ENCODE data around the gene ZNF501. TPM values are rescaled to one million over a fixed set of nuclear protein-coding genes. Genes with fewer than 3 reads are reported as not detected.

The ZNF501 gene
- total and polyA plus RNA-seq, 2 of the 4 experiments (the other 2 are of a cell fraction): 1.1 to 3.2 TPM

DNA sequence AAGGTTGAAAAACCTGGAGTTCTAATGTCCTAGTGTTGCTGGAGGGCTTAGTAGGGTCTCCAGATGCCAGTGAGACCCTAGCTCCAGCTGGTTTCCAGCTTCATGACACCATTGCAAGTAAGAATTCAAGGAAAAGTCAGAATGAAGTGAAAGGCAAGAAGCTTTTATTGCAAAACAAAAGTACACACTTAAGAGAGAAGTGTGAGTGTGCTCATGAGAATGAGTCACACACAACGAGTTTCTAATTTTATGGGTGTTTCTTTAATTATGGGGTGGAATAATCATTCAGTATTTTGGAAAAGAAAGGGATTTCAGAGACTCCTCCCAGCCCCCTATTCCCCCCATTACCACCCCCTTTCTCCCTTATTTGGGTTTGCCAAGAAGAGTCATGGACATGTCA is 41.5 kb upstream of the ZNF501 start:
- Histone ChIP-seq H3K4me3 (ENCODE audit: insufficient read depth, low read depth, low read length) (no peak overlapping the region), H3K9me1 (ENCODE audit: insufficient read depth, low read length) (no peaks in the 10 kb centered on the region), H3K27me3 (ENCODE audit: control insufficient read depth, insufficient read depth, low read length) (no peaks in the 10 kb centered on the region), H2AK5ac (ENCODE audit: low read depth, low read length) (no peak overlapping the region), H4K8ac (ENCODE audit: low read depth in 2 of 2, low read length in 2 of 2) (no peak overlapping the region), H3K56ac (ENCODE audit: extremely low read depth, insufficient read depth, low read length) (no peak overlapping the region), H2AFZ (replicated peaks; ENCODE audit: low read length, poor library complexity) (no peak overlapping the region), H2BK5ac (ENCODE audit: low read depth, low read length, poor library complexity, severe bottlenecking) (no peak overlapping the region), H4K5ac (ENCODE audit: low read depth, low read length) (no peak overlapping the region), H2BK120ac (ENCODE audit: low read depth, low read length) (no peak overlapping the region), H4K91ac (ENCODE audit: insufficient read depth, low read depth, low read length) (no peak overlapping the region), H3K27ac (ENCODE audit: insufficient read depth, low read length) (no peak overlapping the region), H3K23ac (ENCODE audit: low read depth, low read length) (no peak overlapping the region), H3K9ac (ENCODE audit: low read depth, low read length) (no peak overlapping the region), H3K4me1 (ENCODE audit: control insufficient read depth, insufficient read depth, low read length) (no peaks in the 10 kb centered on the region), H3K36me3 (ENCODE audit: control insufficient read depth, insufficient read depth, low read length) (peaks cover 4% of the 10 kb centered on the region), H3K14ac (replicated peaks; ENCODE audit: low read depth, low read length) (no peak overlapping the region), H3K4me2 (ENCODE audit: low read depth, low read length) (no peak overlapping the region), H3K79me1 (ENCODE audit: low read depth in 1 of 2, low read length in 2 of 2) (peaks cover 0 to 5% of the 10 kb centered on the region in 2 experiments; a peak in 2 of 4 replicates), H3K18ac (ENCODE audit: low read depth, low read length) (no peak overlapping the region), H3K9me3 (ENCODE audit: control insufficient read depth, insufficient read depth, low read length) (peaks cover 10% of the 10 kb centered on the region), H2AK9ac (replicated peaks; ENCODE audit: low read depth, low read length, poor library complexity) (no peak overlapping the region), H3K4ac (ENCODE audit: low read depth, low read length) (no peak overlapping the region), H2BK15ac (ENCODE audit: low read depth, low read length) (no peak overlapping the region), H4K20me1 (ENCODE audit: insufficient read depth, low read length) (no peaks in the 10 kb centered on the region), H2BK20ac (ENCODE audit: low read depth, low read length) (no peak overlapping the region)
- no TSS peak for BruUV-seq (replicated peaks)
- ATAC-seq (ENCODE audit: low read depth) (no peak), DNase-seq (no peak)
- POLR2A ChIA-PET (ENCODE audit: unreplicated experiment): no interaction called here
- no CpG with 5 or more reads among the region's 1 CpG for WGBS, 2 experiments (ENCODE audit: extremely low coverage in 2 of 2, insufficient read length in 1 of 2)
- dilution Hi-C loops (cut with HindIII; ENCODE audit: low sequenced_read_pairs, unreplicated experiment) (no loop called here), in situ Hi-C loops (cut with MboI; ENCODE audit: low sequenced_read_pairs) (no loop called here), intact Hi-C loops (cut with micrococcal nuclease) (no loop called here)
- CTCF ChIA-PET: no interaction called here
- no peak for TF ChIP-seq MAZ (IDR thresholded peaks at IDR 0.05; ENCODE audit: borderline replicate concordance, low read depth, low read length)
- TF ChIP-seq, protein P1, sequence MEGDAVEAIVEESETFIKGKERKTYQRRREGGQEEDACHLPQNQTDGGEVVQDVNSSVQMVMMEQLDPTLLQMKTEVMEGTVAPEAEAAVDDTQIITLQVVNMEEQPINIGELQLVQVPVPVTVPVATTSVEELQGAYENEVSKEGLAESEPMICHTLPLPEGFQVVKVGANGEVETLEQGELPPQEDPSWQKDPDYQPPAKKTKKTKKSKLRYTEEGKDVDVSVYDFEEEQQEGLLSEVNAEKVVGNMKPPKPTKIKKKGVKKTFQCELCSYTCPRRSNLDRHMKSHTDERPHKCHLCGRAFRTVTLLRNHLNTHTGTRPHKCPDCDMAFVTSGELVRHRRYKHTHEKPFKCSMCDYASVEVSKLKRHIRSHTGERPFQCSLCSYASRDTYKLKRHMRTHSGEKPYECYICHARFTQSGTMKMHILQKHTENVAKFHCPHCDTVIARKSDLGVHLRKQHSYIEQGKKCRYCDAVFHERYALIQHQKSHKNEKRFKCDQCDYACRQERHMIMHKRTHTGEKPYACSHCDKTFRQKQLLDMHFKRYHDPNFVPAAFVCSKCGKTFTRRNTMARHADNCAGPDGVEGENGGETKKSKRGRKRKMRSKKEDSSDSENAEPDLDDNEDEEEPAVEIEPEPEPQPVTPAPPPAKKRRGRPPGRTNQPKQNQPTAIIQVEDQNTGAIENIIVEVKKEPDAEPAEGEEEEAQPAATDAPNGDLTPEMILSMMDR (conservative IDR thresholded peaks at IDR 0.05; ENCODE audit: low read depth, low read length): no peak
- TF ChIP-seq, protein P2, sequence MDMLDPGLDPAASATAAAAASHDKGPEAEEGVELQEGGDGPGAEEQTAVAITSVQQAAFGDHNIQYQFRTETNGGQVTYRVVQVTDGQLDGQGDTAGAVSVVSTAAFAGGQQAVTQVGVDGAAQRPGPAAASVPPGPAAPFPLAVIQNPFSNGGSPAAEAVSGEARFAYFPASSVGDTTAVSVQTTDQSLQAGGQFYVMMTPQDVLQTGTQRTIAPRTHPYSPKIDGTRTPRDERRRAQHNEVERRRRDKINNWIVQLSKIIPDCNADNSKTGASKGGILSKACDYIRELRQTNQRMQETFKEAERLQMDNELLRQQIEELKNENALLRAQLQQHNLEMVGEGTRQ (IDR thresholded peaks at IDR 0.05; ENCODE audit: low read depth, low read length): no peak
- no peak for TF ChIP-seq CHD1 (IDR thresholded peaks at IDR 0.05; ENCODE audit: low read depth, low read length)
- no peak for TF ChIP-seq POLR2A (IDR thresholded peaks at IDR 0.05; ENCODE audit: low read depth, low read length)
- TF ChIP-seq MAFK (IDR thresholded peaks at IDR 0.05; ENCODE audit: low read depth, low read length): no peak
- no peak for TF ChIP-seq CEBPB (IDR thresholded peaks at IDR 0.05; ENCODE audit: low read depth, low read length)
- TF ChIP-seq RAD21 (IDR thresholded peaks at IDR 0.05; ENCODE audit: low read length): no peak
- no peak for TF ChIP-seq BHLHE40 (IDR thresholded peaks at IDR 0.05; ENCODE audit: low read depth, low read length)
- TF ChIP-seq MXI1 (IDR thresholded peaks at IDR 0.05; ENCODE audit: borderline replicate concordance, low read depth, low read length): no peak
- TF ChIP-seq RCOR1 (IDR thresholded peaks at IDR 0.05; ENCODE audit: insufficient replicate concordance, low read length): no peak

Data from IMR-90 (cell line).